NOMO-1 (cell line): Measurements from ENCODE around the gene TIMELESS.
A peak's percentile ranks its signal among the peaks of the same experiment; 100 is the strongest.
"Not testable (repeated sequence)": the region's sequence is repeated elsewhere in the genome, so short reads cannot be mapped to it uniquely, and the experiment has no call there.

Experiments used
- DNase-seq, 2 experiments: peaks; one replicate each; lab custom pipeline; 2025; ENCODE audit not compliant: unreplicated experiment in 2 of 2; lab: John Stamatoyannopoulos, UW

TIMELESS gene

GRCh38 chr12:56448860-56449621 lies at the start of gene TIMELESS:
TSS of gene TIMELESS (minus strand) at chr12:56449426. CDS start at chr12:56434170, 15,256 bp downstream.
- DNase-seq: peak; percentile 88 to 90

- not testable (repeated sequence) for DNase-seq
Measured at GRCh38 chr12:56498126-56498902, 49.1 kb upstream of the TIMELESS start.

GRCh38 chr12:56496704-56497103 lies 47.5 kb upstream of the TIMELESS start:
- DNase-seq: not testable (repeated sequence)

- not testable (repeated sequence) for DNase-seq
Measured at GRCh38 chr12:56494481-56494880, 45.3 kb upstream of the TIMELESS start.

GRCh38 chr12:56494106-56494415 lies 44.8 kb upstream of the TIMELESS start:
- DNase-seq: not testable (repeated sequence)

GRCh38 chr12:56493409-56494105 lies 44.3 kb upstream of the TIMELESS start:
- DNase-seq: not testable (repeated sequence)

GRCh38 chr12:56490360-56490759 lies 41.1 kb upstream of the TIMELESS start:
- no peak for DNase-seq

- peak; percentile 13 to 30 for DNase-seq
Measured at GRCh38 chr12:56488041-56488955, 39.1 kb upstream of the TIMELESS start, which contains the start of gene GLS2. TSS of gene GLS2 (minus strand) at chr12:56488161. CDS start at chr12:56488118, 43 bp downstream.

- DNase-seq: no peak
Measured at GRCh38 chr12:56487448-56488040, 38.3 kb upstream of the TIMELESS start.

- no peak for DNase-seq
Measured at GRCh38 chr12:56486694-56487093, 37.5 kb upstream of the TIMELESS start.

GRCh38 chr12:56484566-56484965 lies 35.3 kb upstream of the TIMELESS start:
- no peak for DNase-seq

- no peak for DNase-seq
Measured at GRCh38 chr12:56479625-56480024, 30.4 kb upstream of the TIMELESS start.

GRCh38 chr12:56477521-56478225 lies 28.4 kb upstream of the TIMELESS start:
- DNase-seq: no peak

- no peak for DNase-seq
Measured at GRCh38 chr12:56476972-56477432, 27.8 kb upstream of the TIMELESS start.

- no peak for DNase-seq
Measured at GRCh38 chr12:56476143-56476542, 26.9 kb upstream of the TIMELESS start.

GRCh38 chr12:56474389-56474788 lies 25.2 kb upstream of the TIMELESS start:
- no peak for DNase-seq

- DNase-seq: no peak
Measured at GRCh38 chr12:56469007-56469930, 20.0 kb upstream of the TIMELESS start.
